Stimulated activated CD8-positive, alpha-beta memory T cell treated with anti-CD3 and anti-CD28 coated beads, Interleukin-15, amount 100 ng/mL, for 4 hours (primary cell): ENCODE data around the gene LCN1.
"Not testable (repeated sequence)": the region's sequence is repeated elsewhere in the genome, so short reads cannot be mapped to it uniquely, and the experiment has no call there.

Source experiments
- DNase-seq, 2 donors: peaks; one replicate each; pipeline ENCODE4 v3.0.0-alpha.2; 2020; ENCODE audit warnings: low read depth in 2 of 2

Gene LCN1

DNA sequence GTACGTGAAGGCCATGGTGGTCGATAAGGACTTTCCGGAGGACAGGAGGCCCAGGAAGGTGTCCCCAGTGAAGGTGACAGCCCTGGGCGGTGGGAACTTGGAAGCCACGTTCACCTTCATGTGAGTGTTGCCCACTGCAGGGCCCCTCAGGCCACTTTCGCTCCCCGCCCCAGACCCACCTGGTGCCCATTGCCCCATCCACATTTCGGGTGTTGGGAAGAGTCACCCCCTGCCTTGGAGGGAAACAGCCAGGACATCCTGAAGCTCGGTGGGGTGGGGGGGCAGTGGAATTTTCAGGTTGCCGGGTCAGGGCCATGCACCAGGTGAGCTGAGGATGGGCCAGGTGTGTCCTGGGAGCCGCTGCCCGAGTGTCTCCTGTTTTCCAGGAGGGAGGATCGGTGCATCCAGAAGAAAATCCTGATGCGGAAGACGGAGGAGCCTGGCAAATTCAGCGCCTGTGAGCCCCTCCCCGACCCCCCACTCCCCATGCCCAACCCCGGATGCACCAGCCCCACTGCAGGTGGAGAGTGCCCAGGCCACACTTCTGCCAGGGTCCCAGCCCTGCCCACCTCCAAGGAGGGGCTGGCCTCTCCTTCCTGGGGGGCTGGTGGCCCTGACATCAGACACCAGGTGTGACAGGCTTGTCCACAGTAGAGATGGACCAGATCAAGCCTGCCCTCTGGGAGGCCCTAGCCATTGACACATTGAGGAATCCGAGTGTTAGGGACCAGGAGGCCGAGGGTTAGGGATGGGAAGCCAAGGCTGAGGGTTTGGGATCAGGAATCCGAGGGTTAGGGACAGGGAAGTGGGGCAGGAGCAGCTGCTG, 25.8 kb downstream of the LCN1 start:
- DNase-seq, result not testable (repeated sequence)

DNA sequence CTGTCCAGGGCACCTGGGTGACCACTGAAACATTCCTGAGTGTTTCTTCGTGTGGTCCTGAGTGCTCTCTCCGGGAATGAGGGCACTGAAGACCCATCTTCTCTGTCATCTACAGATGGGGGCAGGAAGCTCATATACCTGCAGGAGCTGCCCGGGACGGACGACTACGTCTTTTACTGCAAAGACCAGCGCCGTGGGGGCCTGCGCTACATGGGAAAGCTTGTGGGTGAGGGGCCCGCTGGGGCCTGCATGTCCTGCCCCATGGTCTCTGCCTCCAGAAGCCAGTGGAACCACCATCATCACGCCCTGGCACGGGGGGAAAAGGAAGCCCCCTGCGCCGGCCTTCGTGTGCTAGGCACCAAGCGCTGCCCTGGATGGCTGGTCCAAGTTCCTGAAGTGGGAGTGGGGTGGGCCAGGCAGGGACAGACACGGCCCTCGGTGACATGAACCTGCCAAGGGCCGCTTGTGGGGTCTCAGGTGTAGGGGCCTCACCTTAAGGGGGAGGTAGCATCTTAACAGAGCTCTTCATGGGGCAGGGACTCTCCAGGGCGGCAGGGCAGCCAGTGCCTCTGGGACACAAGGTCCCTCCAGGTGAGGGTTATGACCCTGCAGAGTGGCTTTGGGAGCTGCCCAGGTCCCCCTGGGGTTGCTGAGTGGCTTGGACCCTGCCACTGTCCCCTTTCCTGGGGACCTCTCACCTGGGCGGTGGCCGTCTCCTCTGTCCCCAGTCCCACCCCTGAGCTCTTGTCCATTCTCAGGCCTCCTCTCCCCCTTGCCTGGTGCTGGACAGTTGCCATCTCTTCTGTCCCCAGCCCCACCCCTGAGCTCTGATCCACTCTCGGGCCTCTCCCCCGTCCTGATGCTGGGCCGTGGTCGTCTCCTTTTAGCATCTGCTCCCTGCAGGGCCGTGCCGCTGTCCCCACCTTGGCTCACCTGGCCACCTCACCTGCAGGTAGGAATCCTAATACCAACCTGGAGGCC, 26.8 kb downstream of the LCN1 start:
- no peak for DNase-seq

DNA sequence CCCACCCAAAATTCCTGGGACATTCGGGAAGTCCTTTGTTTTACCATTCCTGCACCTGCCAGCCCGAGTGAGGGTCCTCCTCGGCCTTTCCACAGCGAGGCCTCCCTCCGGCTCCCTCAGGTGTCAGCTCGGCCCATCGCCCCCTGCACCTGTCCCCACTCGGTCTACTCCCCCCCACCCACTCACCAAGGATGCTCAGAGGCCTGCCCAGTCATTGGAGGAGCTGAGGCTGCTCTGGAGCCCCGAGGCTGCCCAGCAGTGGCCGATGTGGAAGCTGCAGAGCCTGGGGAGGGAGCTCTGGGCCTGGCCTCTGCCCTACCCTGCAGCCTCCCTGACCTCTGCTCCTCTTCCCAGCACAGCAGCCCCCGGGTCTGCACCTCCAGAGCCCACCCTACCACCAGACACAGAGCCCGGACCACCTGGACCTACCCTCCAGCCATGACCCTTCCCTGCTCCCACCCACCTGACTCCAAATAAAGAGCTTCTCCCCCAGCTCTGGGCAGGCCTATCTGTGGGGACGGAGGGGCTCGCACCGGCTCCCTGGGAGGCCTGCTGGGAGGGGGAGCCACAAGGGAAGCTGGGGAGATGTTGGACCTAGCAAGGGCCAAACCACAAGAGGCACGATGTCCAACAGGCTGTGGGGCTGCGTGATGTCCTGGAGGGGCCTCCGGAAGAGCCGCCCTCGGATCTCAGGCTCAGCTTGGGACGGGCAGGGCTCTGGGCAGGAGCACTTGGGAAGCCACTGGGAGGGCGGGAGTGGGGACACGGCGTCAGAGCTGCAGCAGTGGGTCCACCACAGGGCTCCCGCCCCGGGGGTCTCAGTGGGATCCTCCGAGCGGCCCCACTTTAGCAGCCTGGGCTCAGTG, 28.5 kb downstream of the LCN1 start:
- DNase-seq, result not testable (repeated sequence)

DNA sequence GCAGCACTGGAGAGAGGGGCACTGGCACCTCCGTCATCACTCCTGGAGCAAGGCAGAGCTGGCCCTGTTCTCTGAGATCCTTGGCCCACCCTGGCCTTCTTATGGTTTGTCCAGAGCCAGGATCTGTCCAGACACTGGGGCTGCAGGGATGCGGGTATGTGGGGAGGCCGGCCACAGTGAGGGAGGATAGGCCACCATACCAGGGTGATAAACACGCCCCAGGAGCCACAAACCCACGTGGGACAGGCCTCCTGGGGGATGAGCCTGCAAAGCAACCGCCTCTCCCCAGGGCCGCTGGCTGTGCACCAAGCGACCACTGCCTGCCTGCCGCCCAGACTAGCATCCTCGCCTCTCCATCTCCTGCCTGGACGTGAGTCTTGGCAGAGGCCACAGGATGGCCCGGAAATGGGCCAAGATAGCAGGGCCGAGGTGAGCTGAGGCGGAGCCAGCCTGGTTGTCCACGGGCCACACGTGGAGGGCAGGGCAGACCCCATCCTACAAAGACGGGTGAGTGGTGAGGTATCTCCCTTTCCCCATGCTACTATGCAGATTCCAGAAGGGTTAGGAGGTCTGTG, 29.2 kb downstream of the LCN1 start:
- no peak for DNase-seq

DNA sequence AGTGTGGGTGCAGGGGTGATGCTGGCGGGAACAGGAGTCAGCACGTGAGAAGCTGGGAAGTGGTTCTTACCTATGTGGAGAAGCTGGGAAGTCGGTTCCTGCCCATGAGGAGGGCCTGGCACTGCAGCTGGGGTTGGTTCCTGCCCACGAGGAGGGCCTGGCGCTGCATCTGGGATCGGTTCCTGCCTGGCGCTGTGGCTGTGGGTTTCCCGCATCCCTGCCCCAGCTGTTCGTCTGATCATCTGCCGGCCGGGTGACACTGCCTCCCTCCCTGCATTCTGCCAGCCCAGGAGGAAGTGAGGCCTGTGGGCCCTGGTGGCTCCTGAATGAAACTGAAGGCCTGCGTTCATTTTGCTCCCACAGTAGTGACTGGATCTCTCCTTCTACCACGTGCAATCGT, 29.8 kb downstream of the LCN1 start:
- DNase-seq, result no peak

DNA sequence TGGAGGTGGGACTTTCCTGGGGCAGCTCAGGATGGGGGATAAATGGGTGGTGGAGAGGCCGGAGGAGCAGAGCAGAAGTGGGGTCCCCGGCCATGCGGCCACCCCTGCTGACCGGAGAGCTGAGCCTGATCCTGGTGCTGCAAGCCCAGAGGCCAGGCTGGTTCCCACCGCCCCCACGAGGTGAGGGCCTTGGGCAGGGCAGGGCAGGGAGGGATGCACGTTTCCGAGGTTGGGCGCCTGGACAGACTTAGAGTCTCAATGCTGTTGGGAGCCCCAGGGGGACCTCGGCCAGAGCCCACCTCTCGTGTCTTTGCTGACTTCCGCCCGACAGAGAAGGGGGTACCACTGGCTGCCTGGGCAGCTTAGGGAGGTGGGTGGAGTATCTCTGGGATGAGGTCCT, 30.2 kb downstream of the LCN1 start:
- no peak for DNase-seq

DNA sequence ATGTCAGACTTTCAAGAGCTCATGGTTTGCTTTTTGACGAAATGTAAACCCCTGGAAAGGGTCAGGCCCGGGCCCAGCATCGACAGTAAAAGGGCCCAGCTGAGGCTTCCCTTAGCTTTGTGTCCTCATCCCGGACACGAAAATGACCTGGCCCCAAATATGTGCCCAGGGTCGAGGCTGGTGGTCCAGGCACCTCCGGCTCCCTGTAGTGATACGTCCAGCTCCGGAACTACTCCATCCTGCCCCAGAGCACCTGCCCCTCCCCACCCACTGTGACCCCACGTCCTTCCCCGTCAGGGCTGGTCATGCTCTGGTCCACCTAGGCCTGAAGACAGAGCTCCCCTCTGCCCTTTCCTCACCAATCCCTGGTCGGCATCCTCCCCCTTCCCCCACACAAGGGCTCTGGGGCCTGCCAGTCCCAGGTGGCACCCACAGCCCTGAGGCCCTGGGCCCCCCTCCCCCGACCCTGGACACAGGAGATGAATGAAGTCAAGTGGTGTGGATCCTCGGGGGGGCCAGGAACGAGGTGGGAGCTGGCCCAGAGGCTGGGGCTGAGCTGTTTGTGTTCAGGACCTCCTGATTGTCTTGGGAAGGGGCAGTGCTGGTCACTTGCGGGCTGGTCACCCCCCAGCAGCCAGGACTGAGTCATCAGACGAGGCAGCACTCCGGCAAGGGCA, 30.9 kb downstream of the LCN1 start:
- no peak for DNase-seq

DNA sequence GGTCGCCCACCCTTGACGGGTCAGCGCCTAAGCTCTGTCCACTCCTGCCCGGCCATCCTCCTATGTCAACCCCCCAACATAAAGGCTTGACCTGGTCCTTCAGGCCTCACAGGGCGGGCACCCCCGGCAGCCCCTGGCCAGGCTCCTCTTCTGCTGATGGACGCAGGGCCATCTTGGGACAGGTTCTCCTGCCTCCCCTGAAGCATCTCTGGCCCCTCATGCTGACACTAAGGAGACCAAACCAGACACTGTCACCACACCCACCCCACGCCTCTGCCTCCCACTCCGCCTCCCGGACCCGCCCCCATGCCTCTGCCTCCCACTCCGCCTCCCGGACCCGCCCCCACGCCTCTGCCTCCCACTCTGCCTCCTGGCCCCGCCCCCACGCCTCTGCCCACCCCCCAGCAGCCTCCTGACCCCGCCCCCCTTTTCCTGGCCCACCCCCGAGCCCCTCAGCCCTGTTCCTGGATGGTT, 31.5 kb downstream of the LCN1 start:
- DNase-seq, result no peak

DNA sequence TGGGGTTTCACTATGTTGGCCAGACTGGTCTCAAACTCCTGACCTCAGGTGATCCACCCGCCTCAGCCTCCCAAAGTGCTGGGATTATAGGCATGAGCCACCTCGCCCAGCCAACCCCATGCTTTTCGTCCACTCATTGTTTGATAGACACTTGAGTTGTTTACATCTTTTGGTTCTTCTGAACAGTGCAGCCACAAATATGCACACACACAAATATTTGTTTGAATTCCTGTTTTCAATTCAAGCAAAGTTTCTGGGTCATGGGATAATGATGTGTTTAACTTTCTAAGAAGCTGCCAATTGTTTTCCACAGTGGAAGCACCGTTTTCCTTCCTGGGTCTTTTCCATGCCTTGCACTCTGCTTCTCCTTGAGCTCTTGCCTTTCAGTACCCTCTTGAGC, 33.5 kb downstream of the LCN1 start:
- DNase-seq, result no peak

DNA sequence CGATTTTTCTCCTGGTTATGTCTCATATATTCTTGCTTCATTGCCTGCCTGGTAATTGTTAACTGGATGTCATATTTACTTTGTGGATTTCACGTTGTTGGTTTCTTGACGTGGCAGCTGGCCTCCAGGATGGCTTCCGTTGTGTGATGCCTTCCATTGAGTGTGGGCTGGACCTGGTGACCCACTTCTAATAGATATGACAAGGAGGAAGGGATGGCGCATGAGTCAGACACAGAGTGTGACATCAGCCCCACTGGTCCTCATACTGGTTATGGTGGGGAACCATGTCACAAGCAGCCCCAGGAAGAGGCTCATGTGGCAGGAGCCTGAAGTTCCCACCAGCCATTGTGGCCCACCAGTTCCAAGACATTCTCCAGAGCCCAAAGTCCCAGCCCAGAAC, 34.0 kb downstream of the LCN1 start:
- no peak for DNase-seq

DNA sequence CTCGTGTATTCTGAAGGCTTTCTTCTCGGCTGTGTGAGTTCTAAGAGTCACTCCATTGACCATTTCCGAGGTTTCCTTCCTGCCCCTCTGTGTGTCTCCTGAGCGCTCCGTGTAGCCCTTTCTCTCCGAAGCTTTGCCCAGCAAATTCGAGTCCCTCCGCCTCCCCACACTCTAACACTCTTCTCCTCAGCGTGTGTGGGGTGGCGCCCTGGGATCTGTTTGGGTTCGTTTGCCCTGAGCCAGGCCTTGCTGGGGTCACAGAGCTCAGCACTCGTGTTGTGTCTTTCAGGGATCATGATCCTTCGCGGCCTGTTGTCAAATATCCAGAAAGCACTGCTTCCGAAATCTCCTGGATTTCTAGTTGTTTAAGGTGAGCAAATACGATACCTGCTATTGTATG, 34.7 kb downstream of the LCN1 start:
- DNase-seq, result no peak

DNA sequence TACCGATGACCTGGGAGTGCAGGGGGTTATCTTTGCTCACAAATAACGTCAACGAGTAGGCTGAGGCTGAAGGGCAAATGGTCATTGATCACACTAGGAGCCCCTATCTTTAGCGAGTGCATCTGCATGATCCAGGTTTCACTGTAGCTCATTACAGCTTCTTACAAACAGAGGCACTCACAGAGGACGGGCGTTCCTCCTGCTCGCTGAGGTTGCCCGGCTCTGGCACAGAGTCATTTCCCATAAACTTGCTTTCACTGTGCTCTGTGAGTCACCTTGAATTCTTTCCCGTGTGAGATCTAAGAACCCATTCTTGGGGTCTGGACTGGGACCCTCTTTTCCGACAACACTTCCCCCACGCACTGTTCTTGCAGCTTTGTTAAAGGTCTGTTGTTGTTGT, 38.4 kb downstream of the LCN1 start:
- no peak for DNase-seq

DNA sequence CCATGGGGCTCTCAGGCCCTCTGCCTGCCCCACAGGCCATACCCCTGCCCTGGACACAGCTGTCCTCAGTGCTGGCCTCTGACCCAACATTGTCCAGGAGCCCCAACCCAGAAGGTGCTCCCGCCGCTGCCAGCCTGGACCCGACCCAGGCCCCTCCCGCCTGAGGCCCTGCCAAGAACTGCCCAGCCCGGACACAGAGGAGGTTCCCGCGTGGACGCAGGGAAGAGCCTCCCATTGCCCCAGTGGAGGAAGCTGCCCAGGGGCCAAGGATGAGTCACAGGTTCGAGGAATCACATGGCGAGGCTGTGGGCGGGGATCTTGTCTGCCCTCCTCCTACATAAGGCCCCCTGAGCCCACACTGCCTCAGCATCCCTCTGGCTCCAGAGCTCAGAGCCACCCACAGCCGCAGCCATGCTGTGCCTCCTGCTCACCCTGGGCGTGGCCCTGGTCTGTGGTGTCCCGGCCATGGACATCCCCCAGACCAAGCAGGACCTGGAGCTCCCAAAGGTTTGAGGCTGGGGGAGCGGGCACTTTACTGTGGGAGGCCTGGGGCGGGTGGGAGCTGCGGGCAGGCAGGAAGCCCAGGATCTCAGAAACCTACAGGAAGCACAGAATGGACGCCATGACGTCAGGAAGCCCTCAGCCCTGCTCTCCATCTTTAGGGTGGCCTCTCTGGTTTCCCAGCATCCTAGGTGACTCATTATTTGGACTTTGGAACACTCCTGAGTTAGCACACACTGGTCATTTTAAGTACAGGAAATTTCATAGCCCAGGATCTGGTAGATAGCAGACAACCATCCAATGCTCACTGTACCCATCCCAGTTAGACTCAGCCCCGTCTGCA, 40.4 kb downstream of the LCN1 start, which contains the start of gene PAEP:
Gene PAEP (plus strand): TSS at position 366 of the 844 bp plus-strand sequence.
- DNase-seq, result no peak

DNA sequence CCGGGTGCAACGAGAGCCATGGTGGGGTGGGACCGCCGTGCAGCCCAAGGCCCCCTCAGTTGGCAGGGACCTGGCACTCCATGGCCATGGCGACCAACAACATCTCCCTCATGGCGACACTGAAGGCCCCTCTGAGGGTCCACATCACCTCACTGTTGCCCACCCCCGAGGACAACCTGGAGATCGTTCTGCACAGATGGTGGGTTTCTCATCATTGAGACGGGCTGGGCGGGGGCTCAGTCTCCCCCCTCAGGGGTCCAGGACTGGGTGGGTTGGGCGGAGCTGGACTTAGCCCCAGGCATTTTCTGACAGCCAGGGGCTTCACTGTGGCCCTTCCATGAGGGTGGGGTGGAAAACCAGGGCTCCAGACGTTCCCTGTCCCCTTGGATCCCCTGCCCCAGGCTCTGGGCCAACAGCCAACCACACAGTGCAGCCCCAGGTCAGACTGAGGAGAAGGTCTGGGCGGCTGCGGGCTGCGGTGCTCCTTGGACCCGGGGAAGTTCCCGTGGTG, 41.0 kb downstream of the LCN1 start:
- DNase-seq, result no peak

DNA sequence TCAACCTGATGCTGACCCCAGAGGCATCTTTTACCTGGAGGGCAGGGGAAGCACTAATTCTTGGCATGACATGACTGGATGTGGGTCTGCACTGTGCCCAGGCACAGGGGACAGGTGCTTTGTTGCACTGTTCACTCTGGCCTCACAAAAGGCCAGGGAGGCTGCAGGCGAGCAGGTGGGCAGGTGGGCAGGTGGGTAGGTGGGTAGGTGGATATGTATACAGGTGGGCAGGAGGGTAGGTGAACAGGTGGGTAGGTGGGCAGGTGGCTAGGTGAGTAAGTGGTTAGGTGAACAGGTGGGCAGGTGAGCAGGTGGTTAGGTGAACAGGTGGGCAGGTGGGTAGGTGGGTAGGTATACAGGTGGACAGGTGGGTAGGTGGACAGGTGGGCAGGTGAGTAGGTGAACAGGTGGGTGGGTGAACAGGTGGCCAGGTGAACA, 41.8 kb downstream of the LCN1 start:
- no peak for DNase-seq

DNA sequence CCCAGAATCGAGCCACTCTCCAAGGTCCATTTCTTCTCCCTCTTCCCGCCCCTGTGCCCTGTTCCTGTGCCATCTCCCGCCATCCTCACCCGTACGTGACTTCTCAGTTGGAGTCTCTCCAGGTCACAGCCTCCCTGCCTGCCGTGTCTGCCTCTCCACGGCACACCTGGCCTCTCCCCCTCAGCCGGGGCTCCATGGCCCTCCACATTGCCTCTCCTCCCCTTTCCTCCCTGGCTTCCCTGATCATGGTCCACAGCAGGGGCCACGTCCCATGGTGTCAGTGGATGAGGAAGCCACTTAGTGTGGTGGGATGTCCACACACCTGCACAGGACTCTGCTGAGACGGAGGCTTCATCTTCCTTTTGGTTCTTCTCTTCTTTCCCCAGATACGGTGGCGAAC, 42.6 kb downstream of the LCN1 start:
- DNase-seq, result no peak

DNA sequence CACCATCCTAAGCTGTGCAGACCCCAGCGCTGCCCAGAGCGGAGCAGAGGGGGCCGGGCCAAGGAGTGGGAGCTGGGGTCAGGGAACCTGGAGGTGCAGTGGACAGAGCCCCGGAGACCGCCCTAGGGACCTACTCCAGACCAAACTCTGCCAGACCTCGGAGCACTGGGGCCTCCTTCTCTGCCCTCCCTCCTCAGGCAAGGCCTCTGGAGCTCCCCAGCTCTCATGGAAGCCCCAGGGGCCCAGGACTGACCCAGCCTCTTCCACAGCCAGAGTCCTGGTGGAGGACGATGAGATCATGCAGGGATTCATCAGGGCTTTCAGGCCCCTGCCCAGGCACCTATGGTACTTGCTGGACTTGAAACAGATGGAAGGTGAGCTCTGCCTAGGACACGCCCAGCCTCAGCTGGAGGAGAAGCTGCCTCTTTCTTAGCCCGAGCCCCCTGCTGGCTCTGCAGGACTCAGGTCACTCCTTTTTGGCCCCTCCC, 43.9 kb downstream of the LCN1 start:
- no peak for DNase-seq

DNA sequence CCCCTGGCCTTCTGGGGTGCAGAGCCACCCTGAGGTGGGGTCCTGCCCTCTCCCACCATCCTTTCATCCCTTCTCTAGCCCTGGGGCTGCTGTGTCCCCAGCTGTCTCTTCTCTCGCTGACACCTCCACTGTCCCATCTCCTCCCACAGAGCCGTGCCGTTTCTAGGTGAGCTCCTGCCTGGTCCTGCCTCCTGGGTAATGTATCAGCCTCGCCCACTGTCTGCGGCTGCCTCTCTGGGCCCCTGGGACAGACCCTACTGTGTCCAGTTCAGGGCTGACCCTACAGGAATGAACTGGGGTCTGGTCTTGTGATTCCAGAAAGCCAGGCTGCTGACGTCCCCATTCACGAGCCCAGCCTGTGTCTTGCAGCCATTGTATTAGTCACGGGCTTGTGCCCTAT, 44.4 kb downstream of the LCN1 start:
- DNase-seq, result no peak

DNA sequence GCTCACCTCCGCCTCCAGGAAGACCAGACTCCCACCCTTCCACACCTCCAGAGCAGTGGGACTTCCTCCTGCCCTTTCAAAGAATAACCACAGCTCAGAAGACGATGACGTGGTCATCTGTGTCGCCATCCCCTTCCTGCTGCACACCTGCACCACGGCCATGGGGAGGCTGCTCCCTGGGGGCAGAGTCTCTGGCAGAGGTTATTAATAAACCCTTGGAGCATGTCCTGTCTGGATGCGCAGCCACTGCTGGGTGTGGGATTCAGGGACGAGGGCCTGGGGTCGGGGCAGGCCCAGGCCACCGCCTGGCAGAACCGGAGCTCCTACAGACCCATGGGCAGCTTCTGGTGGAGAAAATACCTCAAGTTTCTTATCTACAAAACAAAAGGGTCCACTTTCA, 45.3 kb downstream of the LCN1 start:
- no peak for DNase-seq
